H9 (cell line): ENCODE measurements around the gene CAMLG. TPM values are rescaled to one million over a fixed set of nuclear protein-coding genes. Genes with fewer than 3 reads are reported as not detected.

Source experiments
- DNase-seq: peaks from one replicate; pipeline ENCODE4 v3.0.0-alpha.2; 2017
- H2AFZ ChIP-seq: one replicate; pipeline ENCODE4 v1.6.1; 2013; ENCODE audit warnings: mild to moderate bottlenecking, low read length, control low read depth, moderate library complexity
- H2AK5ac ChIP-seq: 2 replicates; pipeline ENCODE4 v1.6.1; 2013; ENCODE audit warnings: low read length, control low read depth, mixed read lengths; ENCODE audit not compliant: insufficient read length
- H2BK120ac ChIP-seq: one replicate; pipeline ENCODE4 v1.6.1; 2013; ENCODE audit warnings: low read depth, mild to moderate bottlenecking, low read length, control low read depth, inconsistent platforms; ENCODE audit not compliant: poor library complexity, severe bottlenecking
- H2BK12ac ChIP-seq: 2 replicates; pipeline ENCODE4 v1.6.1; 2013; ENCODE audit warnings: low read length, control low read depth, mixed read lengths, low read depth; ENCODE audit not compliant: insufficient read length
- H2BK15ac ChIP-seq: 2 replicates; pipeline ENCODE4 v1.6.1; 2013; ENCODE audit warnings: low read depth, low read length, control low read depth
- H2BK20ac ChIP-seq: one replicate; pipeline ENCODE4 v1.6.1; 2013; ENCODE audit warnings: low read depth, mild to moderate bottlenecking, low read length, control low read depth, inconsistent platforms; ENCODE audit not compliant: poor library complexity, severe bottlenecking
- H2BK5ac ChIP-seq: 2 replicates; pipeline ENCODE4 v1.6.1; 2013; ENCODE audit warnings: low read length, control low read depth, mixed read lengths; ENCODE audit not compliant: insufficient read length
- H3K14ac ChIP-seq: 2 replicates; pipeline ENCODE4 v1.6.1; 2013; ENCODE audit warnings: low read length, control low read depth; ENCODE audit not compliant: insufficient read depth
- H3K18ac ChIP-seq: 2 replicates; pipeline ENCODE4 v1.6.1; 2013; ENCODE audit warnings: low read depth, mild to moderate bottlenecking, mixed read lengths, low read length, control low read depth; ENCODE audit not compliant: insufficient read length
- H3K23ac ChIP-seq: 2 replicates; pipeline ENCODE4 v1.6.1; 2013; ENCODE audit warnings: low read length, control low read depth, mixed read lengths, low read depth; ENCODE audit not compliant: insufficient read length
- H3K23me2 ChIP-seq: 2 replicates; pipeline ENCODE4 v1.6.1; 2013; ENCODE audit warnings: low read depth, mild to moderate bottlenecking, mixed read lengths, low read length, control low read depth; ENCODE audit not compliant: insufficient read length, poor library complexity, severe bottlenecking
- H3K27ac ChIP-seq: 2 replicates; pipeline ENCODE4 v1.5.1; 2013; ENCODE audit warnings: low read length, control low read depth, mixed read lengths, low read depth; ENCODE audit not compliant: insufficient read length
- H3K27me3 ChIP-seq: 2 replicates; pipeline ENCODE4 v1.6.1; 2013; ENCODE audit warnings: low read length, control low read depth, inconsistent platforms; ENCODE audit not compliant: insufficient read depth
- H3K4ac ChIP-seq: 2 replicates; pipeline ENCODE4 v1.6.1; 2013; ENCODE audit warnings: low read depth, mild to moderate bottlenecking, control low read depth, inconsistent platforms, low read length, moderate library complexity
- H3K4me1 ChIP-seq: 2 replicates; pipeline ENCODE4 v1.6.1; 2013; ENCODE audit warnings: low read length, control low read depth, inconsistent platforms; ENCODE audit not compliant: insufficient read depth
- H3K4me2 ChIP-seq: 2 replicates; pipeline ENCODE4 v1.6.1; 2013; ENCODE audit warnings: low read length, control low read depth, mixed read lengths; ENCODE audit not compliant: insufficient read length, insufficient read depth
- H3K56ac ChIP-seq: 2 replicates; pipeline ENCODE4 v1.6.1; 2013; ENCODE audit warnings: low read depth, mild to moderate bottlenecking, mixed read lengths, low read length, control low read depth; ENCODE audit not compliant: insufficient read length
- H3K79me1 ChIP-seq: 2 replicates; pipeline ENCODE4 v1.6.1; 2013; ENCODE audit warnings: low read depth, mild to moderate bottlenecking, moderate library complexity, low read length, control low read depth, inconsistent platforms; ENCODE audit not compliant: insufficient read depth, poor library complexity, severe bottlenecking
- H3K79me2 ChIP-seq: 2 replicates; pipeline ENCODE4 v1.6.1; 2013; ENCODE audit warnings: low read length, control low read depth, inconsistent platforms; ENCODE audit not compliant: insufficient read depth
- H3K9ac ChIP-seq: 2 replicates; pipeline ENCODE4 v1.6.1; 2013; ENCODE audit warnings: low read length, control low read depth, mixed read lengths; ENCODE audit not compliant: insufficient read length; ENCODE audit errors: extremely low read depth
- H3K9me3 ChIP-seq: one replicate; pipeline ENCODE4 v1.6.1; 2013; ENCODE audit warnings: low read depth, low read length, inconsistent platforms; ENCODE audit not compliant: control insufficient read depth
- H3T11ph ChIP-seq: one replicate; pipeline ENCODE4 v1.6.1; 2013; ENCODE audit warnings: mild to moderate bottlenecking, low read length, control low read depth, inconsistent platforms
- H4K20me1 ChIP-seq: one replicate; pipeline ENCODE4 v1.6.1; 2013; ENCODE audit not compliant: control insufficient read depth, insufficient read length, insufficient read depth
- H4K5ac ChIP-seq: 2 replicates; pipeline ENCODE4 v1.6.1; 2013; ENCODE audit warnings: low read depth, mild to moderate bottlenecking, mixed read lengths, low read length, control low read depth; ENCODE audit not compliant: insufficient read length
- H4K8ac ChIP-seq: replicated peaks from 2 replicates; pipeline ENCODE4 v1.6.1; 2013; ENCODE audit warnings: low read length, control low read depth, mixed read lengths, low read depth; ENCODE audit not compliant: insufficient read length
- H4K91ac ChIP-seq: 2 replicates; pipeline ENCODE4 v1.6.1; 2013; ENCODE audit warnings: low read depth, mild to moderate bottlenecking, moderate library complexity, mixed read lengths, low read length, control low read depth; ENCODE audit not compliant: insufficient read length
- H3K27ac Mint-ChIP-seq, 3 experiments: 2 replicates in 2 of 3; 3 replicates in 1 of 3; pipeline ENCODE4 v1.8.0; 2020 to 2021; ENCODE audit warnings: mixed read lengths in 3 of 3, mild to moderate bottlenecking in 1 of 3, moderate library complexity in 1 of 3
- H3K27me3 Mint-ChIP-seq: 2 replicates; pipeline ENCODE4 v1.8.0; 2021; ENCODE audit warnings: low read depth, mild to moderate bottlenecking, moderate library complexity, mixed read lengths
- H3K36me3 Mint-ChIP-seq, 3 experiments: 2 replicates in 2 of 3; 3 replicates in 1 of 3; pipeline ENCODE4 v1.8.0; 2020 to 2021; ENCODE audit warnings: low read depth in 3 of 3, mixed read lengths in 3 of 3; ENCODE audit not compliant: insufficient read depth in 1 of 3
- H3K4me1 Mint-ChIP-seq, 2 experiments: 2 replicates each; pipeline ENCODE4 v1.8.0; 2020; ENCODE audit warnings: mixed read lengths in 2 of 2
- H3K4me3 Mint-ChIP-seq, 2 experiments: 2 replicates in 1 of 2; 3 replicates in 1 of 2; pipeline ENCODE4 v1.8.0; 2020 to 2021; ENCODE audit warnings: mild to moderate bottlenecking in 2 of 2, mixed read lengths in 2 of 2, moderate library complexity in 1 of 2
- H3K9me3 Mint-ChIP-seq, 2 experiments: 2 replicates in 1 of 2; 3 replicates in 1 of 2; pipeline ENCODE4 v1.8.0; 2020; ENCODE audit warnings: mild to moderate bottlenecking in 2 of 2, mixed read lengths in 2 of 2, moderate library complexity in 1 of 2
- CTCF ChIP-seq: fragments of 200-600 bp; sonication (generic); conservative IDR thresholded peaks from 3 replicates; pipeline ENCODE4 v1.8.0; 2021; ENCODE audit warnings: antibody characterized with exemption, mild to moderate bottlenecking
- WGBS: extraction: QIAGEN DNeasy Blood & Tissue Kit; methylation state at CpG from one replicate; pipeline ENCODE4 v1.1.7; 2013; ENCODE audit warnings: missing lambda C conversion rate, low lambda C conversion rate, mixed read lengths; ENCODE audit not compliant: insufficient read length; ENCODE audit errors: extremely low coverage; 5-methylcytosine and 5-hydroxymethylcytosine counted together
- total RNA-seq: library from RNA; stranded (reverse); gene quantifications from 2 replicates; pipeline ENCODE4 v1.2.1, GENCODE V29; 2021

CAMLG gene
- total RNA-seq, 1 experiment from 2014 or later = 33.1 TPM

GRCh38 chr5:134735243-134735642 is 3.1 kb upstream of the CAMLG start:
- no peak overlapping the region for H3T11ph ChIP-seq
- no peaks in the 10 kb centered on the region for H3K9me3 Mint-ChIP-seq
- no peak overlapping the region for H3K4me3 Mint-ChIP-seq
- peaks cover 7% of the 10 kb centered on the region for H3K23me2 ChIP-seq
- H3K4ac ChIP-seq = no peak overlapping the region
- H3K56ac ChIP-seq = no peak overlapping the region
- H4K20me1 ChIP-seq = no peaks in the 10 kb centered on the region
- no peak overlapping the region for H2BK120ac ChIP-seq
- H3K27me3 Mint-ChIP-seq = no peaks in the 10 kb centered on the region; the same call in 1 of the 2 replicates
- no peaks in the 10 kb centered on the region for H3K9me3 ChIP-seq
- H3K79me1 ChIP-seq = no peaks in the 10 kb centered on the region
- H2AK5ac ChIP-seq = no peak overlapping the region
- no peak overlapping the region for H3K9ac ChIP-seq
- H3K18ac ChIP-seq = no peak overlapping the region
- H3K27me3 ChIP-seq = no peaks in the 10 kb centered on the region
- no peak overlapping the region for H4K8ac ChIP-seq
- H3K79me2 ChIP-seq = peaks cover 2% of the 10 kb centered on the region; the same call in 1 of the 2 replicates
- H3K4me1 Mint-ChIP-seq = peaks cover 10 to 14% of the 10 kb centered on the region in 2 experiments
- H3K36me3 Mint-ChIP-seq = no peaks in the 10 kb centered on the region
- H2BK5ac ChIP-seq = no peak overlapping the region
- H4K91ac ChIP-seq = no peak overlapping the region
- no peak overlapping the region for H2BK20ac ChIP-seq
- TF ChIP-seq CTCF = no peak
- no peak overlapping the region for H3K27ac ChIP-seq
- no peak overlapping the region for H4K5ac ChIP-seq
- no CpG with 5 or more reads among the region's 4 CpGs for WGBS
- H3K4me1 ChIP-seq = no peaks in the 10 kb centered on the region
- H3K27ac Mint-ChIP-seq = no peak overlapping the region
- no peak overlapping the region for H3K23ac ChIP-seq
- H3K4me2 ChIP-seq = no peak overlapping the region
- no peak overlapping the region for H2BK15ac ChIP-seq
- no peak overlapping the region for H2BK12ac ChIP-seq
- H3K14ac ChIP-seq = no peak overlapping the region
- DNase-seq = no peak
- H2AFZ ChIP-seq = no peak overlapping the region
